MV-4-11 (cell line): ENCODE results near the gene PDE4D.
"Not testable (repeated sequence)": the region's sequence is repeated elsewhere in the genome, so short reads cannot be mapped to it uniquely, and the experiment has no call there.

Experiments used
- DNase-seq: peaks from one replicate; lab custom pipeline; 2025; lab: John Stamatoyannopoulos, UW

PDE4D gene

DNA sequence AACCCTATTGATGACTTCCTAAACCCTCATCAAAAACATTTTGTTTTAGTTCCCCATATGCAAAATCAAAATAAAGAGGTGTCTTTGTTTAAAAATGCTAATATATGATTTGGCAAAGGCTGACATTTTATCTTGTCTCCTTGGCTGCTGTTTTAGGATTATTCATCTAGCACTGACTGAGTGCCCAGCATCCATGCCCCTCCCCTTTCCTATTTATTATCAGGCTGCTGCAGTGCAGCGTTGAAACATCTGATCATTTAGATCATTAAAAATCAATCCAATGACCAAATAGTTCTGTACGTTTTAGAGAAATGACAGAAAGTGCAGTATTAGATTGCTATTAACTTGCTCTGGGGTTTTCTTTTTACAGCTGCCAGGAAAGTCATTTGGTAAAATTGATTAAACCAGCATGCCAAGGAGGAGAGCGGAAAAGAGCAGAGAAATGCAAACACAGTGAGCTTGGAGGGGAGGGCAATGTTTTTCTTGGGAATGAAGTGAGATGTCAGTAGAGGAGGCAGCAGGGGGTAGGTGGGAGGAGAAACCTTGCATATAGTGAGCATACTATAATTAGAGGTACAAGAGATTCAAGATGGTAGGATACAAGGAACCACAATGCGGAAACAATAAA lies 286.3 kb downstream of the PDE4D start:
- DNase-seq, result no peak

- no peak for DNase-seq
These were observed 287.6 kb downstream of the PDE4D start for GRCh38 chr5:59605915-59606314.

- DNase-seq, result no peak
These were observed 289.4 kb downstream of the PDE4D start for GRCh38 chr5:59604111-59604510.

DNA sequence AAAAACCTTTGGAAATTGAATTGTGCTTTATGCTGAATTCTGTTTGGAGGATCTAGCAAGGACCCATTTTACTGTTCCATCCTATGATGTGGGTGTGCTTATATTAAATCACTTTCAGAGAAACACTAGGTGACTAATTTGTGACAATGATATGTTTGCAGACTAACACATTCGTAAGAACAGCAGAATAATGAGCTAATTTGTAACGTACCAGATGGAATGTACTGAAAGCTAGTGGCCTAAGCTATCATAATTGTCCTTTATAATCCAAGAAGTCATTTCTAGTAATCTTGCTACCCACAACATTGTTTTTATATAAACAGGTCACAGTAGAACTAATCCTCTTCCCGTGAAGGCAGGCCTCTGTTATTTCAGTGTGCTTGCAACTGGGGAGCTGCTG lies 292.5 kb downstream of the PDE4D start:
- DNase-seq, result no peak

GRCh38 chr5:59600153-59600552 lies 293.4 kb downstream of the PDE4D start:
- no peak for DNase-seq

GRCh38 chr5:59599729-59600128 lies 293.8 kb downstream of the PDE4D start:
- DNase-seq, result no peak

DNA sequence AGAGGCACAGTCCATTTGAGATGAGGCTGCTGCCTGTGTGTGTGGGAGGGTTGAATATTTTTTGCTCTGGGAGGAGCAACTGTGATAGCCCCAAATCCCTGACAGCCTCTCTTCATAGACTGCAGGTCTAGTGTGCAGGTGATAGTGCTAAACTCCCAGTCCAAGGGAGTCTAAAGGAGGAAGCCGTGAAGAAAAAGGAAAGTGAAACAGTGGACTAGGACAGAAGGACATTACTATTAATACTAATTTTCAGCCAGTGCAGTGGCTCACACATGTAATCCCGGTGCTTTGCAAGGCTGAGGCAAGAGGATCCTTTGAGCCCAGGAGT lies 295.0 kb downstream of the PDE4D start:
- no peak for DNase-seq

DNA sequence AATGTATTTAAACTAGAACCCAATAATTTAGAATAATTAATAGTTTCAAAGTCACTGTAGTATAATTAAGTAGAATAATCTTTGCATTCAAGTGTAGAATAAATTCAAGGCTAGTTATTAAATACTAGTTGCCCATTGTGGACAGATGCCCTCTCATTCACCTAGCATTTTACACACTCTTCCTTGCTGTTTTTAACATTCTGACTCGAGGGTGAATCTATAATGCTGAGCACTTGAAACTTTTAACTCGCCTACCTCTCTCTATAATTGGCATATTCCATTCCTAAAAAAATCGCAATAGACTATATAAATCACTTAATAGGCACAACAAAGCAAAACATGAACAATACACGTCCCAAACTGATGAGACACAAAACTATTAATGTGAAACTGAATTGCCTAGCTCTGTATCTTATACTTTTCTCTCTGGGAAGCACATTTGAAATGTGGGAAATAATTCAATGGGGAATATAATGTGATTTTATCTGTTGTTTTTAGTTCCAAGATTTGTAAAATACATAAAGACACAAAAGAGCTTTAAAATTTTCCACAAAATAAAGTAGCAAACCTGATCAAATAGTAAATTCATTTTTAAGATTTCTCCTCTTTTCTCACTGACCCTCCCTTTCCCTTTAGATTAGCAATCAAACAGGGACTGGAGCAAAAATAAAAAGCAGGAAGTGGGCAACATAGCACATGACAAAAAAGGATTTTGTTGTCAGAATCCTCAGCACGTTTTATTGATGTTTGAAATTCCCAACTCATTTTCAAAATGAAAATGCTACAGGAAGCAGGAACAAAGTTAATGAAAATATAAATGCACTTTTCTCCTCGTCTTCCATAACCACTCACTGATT lies 295.6 kb downstream of the PDE4D start:
- no peak for DNase-seq

GRCh38 chr5:59596586-59597350 lies 296.8 kb downstream of the PDE4D start:
- DNase-seq, result peak; percentile 44

- DNase-seq, result not testable (repeated sequence)
These were observed 299.4 kb downstream of the PDE4D start for GRCh38 chr5:59594118-59594517.

DNA sequence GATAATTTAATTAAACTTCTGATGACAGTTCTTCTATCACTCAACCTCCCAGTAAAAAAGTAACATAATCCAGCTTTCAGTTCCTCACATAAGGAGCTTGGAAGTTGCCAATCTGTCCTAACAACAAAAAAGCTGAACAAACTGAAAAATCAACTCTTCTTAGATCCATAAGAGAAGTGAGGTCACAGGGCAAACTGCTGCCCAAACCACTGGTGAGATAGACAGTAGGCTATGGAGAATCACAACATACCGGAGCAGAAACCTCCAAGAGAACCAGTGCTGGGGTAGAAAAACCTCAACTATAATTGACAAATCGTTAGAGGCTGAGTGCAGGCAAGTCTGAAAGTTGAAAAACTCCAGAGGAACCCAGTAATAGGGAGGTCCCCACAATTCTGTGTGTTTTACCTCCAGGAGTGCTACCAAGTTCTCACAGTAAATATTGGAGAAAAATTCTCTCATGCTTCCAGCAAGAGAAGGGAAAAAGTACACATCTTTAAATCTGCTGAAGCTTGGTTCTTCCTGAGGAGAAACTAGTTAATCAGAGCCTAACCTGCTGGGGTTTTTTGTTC lies 300.0 kb downstream of the PDE4D start:
- no peak for DNase-seq

GRCh38 chr5:59592101-59592500 lies 301.4 kb downstream of the PDE4D start:
- no peak for DNase-seq

- DNase-seq, result no peak
These were observed 302.4 kb downstream of the PDE4D start for GRCh38 chr5:59591162-59591561.

- no peak for DNase-seq
These were observed 304.6 kb downstream of the PDE4D start for GRCh38 chr5:59588922-59589321.

DNA sequence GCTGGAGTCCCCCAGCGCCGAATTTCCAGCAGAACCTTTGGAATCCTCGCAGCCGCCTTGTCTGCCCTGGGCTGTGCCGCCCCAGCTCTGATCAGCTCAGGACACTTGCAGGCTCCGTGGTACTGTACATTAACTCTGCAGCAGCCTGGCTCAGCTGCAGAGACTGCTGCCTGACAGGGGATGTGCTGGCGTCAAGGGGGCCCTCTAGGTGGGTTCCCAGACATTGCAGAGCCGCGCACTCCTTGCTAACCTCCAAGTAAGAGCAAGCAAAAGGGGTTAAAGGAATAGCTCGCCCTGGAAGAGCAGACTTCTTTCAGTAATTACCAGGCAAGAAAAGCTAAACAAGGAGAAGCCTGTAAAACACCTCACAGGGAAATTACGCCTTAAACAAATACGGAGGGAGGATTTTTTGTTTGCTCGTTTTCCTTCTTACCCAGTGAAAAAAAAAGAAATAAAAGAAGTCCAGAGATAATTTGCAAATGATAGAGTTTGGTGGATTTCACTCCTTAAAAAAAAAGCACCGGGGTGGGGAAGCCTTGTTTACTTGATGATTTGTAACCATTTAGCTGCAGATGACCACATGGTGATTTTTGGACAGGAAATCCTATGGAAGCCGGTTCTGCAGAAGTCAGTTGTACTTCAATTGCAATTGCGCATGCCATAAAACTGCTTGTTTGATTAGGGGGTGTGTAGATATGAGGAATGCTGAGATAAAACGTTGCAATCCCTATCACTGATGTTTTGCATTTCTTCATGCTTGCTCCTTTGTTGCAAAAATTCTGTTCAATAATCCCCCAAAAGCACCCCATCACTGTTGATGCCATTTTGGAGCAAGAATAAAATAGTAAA lies 305.8 kb downstream of the PDE4D start:
- no peak for DNase-seq

DNA sequence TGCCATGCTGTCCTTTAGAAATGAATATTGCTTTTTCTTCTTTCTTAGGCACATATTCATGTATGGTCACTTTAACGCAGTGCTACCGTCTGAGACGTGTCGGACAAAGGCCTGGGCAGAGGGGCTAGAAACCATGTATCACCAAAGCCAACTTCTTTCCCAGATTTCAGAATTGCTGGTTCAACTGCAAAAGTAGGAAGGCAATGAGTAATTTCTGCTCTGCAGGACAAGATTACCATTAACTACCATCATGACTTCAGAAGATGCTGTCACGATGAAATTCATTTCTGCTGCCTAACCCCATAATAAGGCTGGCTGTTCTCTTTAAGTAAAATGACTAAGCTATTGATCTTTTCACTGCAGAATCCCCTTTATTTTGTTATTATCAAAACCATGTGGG lies 306.7 kb downstream of the PDE4D start:
- no peak for DNase-seq

GRCh38 chr5:59584858-59585846 lies 308.4 kb downstream of the PDE4D start:
- no peak for DNase-seq

- no peak for DNase-seq
These were observed 309.5 kb downstream of the PDE4D start for GRCh38 chr5:59583810-59584562.

DNA sequence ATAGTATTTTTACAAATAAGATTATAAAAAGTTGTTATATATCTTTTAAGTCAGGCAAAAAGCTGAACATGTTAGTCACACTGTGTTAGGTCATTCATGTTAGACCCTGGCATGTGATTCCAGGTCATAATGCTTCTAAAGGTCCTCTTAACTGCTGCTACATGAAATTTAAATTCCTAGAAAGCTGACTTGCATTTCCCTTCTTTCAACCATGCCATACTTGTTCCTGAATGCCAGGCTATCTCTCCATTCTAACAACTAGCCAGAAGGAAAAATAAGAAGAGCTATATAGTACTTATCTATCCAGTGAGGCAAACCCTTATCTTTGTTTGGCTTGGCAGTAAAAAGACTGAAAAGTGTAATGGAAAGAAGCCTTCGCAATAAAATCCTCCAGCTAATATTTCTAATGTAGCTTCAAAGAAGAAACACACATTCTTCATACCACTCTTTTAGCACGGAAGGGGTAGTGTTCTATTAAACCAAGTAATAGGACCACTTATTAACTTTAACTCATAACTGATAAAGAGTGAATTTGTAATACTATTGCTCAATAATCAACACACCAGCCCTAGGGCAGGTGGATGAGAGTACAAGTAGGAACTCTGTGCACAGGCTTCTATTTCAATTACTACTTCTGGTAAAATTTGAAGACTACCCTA lies 310.2 kb downstream of the PDE4D start:
- DNase-seq, result no peak
